HK-2 (cell line): Measurements from ENCODE around the gene GMPR.

Source experiments
- DNase-seq: peaks from one replicate; pipeline ENCODE4 v3.0.0-alpha.2; 2018; ENCODE audit not compliant: unreplicated experiment

GMPR gene

GRCh38 chr6:16326971-16327776 is 88.8 kb downstream of the GMPR start:
- DNase-seq, result no peak

- DNase-seq, result no peak
These were observed 89.5 kb downstream of the GMPR start for GRCh38 chr6:16327777-16328325.

- no peak for DNase-seq
These were observed 90.8 kb downstream of the GMPR start for GRCh38 chr6:16329233-16329632.

- peak; percentile 55 for DNase-seq
These were observed 93.2 kb downstream of the GMPR start for GRCh38 chr6:16331384-16332174.

GRCh38 chr6:16332175-16332542 is 93.8 kb downstream of the GMPR start:
- DNase-seq, result peak; percentile 80

GRCh38 chr6:16333580-16333979 is 95.2 kb downstream of the GMPR start:
- no peak for DNase-seq

GRCh38 chr6:16334671-16335070 is 96.3 kb downstream of the GMPR start:
- DNase-seq, result peak; percentile 59

- no peak for DNase-seq
These were observed 96.8 kb downstream of the GMPR start for GRCh38 chr6:16335176-16335575.

GRCh38 chr6:16336056-16336818 is 97.8 kb downstream of the GMPR start:
- no peak for DNase-seq

- DNase-seq, result no peak
These were observed 98.5 kb downstream of the GMPR start for GRCh38 chr6:16336911-16337294.

GRCh38 chr6:16337295-16337975 is 99.0 kb downstream of the GMPR start:
- DNase-seq, result no peak

- peak; percentile 86 for DNase-seq
These were observed 100.3 kb downstream of the GMPR start for GRCh38 chr6:16338577-16339264.

GRCh38 chr6:16339265-16339587 is 100.8 kb downstream of the GMPR start:
- DNase-seq, result no peak

- DNase-seq, result peak; percentile 55
These were observed 105.2 kb downstream of the GMPR start for GRCh38 chr6:16343593-16343992.

GRCh38 chr6:16344756-16345155 is 106.4 kb downstream of the GMPR start:
- DNase-seq, result no peak
